ENCODE data around the gene RAD1. TPM values are rescaled to one million over a fixed set of nuclear protein-coding genes. Genes with fewer than 3 reads are reported as not detected.

RAD1 gene
- total RNA-seq, 4 donors from 2014 or later: 22.8 to 66.9 (median 30.2) TPM

DNA sequence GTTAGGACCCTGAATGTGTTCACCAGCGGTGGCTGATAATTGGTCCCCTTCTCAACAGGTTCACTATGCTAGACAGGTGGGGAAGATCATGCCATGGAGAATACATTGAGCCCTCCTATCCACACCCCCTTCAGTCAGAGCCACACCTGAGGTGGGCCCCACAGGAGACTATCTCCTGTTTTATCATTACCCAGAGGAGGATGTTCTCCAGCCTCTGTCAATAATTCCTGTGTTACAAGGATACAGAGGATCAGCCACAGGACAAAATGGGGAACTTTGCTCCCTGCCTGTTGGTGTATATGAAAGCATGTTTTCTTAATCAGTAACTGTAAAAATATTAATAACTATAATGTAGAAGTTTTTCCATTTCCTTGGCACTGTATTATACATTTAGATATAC is 25.9 kb downstream of the RAD1 start:
- Histone ChIP-seq H3K9me3 (no peaks in the 10 kb centered on the region), H3K36me3 (no peaks in the 10 kb centered on the region), H3K27me3 (no peaks in the 10 kb centered on the region), H3K4me3 (no peak overlapping the region), H3K27ac (no peak overlapping the region), H3K4me1 (no peaks in the 10 kb centered on the region)
- no peak for ATAC-seq
- TF ChIP-seq EP300 (IDR thresholded peaks at IDR 0.05) (no peak), POLR2AphosphoS5 (IDR thresholded peaks at IDR 0.05) (no peak), CTCF (IDR thresholded peaks at IDR 0.05) (no peak), POLR2A (IDR thresholded peaks at IDR 0.05) (no peak)
- WGBS, 2 donors (ENCODE audit: low coverage in 1 of 2): 100% methylated on average over 1 of the region's 1 CpG; no CpG with 5 or more reads in 1 of the 2 donors

DNA sequence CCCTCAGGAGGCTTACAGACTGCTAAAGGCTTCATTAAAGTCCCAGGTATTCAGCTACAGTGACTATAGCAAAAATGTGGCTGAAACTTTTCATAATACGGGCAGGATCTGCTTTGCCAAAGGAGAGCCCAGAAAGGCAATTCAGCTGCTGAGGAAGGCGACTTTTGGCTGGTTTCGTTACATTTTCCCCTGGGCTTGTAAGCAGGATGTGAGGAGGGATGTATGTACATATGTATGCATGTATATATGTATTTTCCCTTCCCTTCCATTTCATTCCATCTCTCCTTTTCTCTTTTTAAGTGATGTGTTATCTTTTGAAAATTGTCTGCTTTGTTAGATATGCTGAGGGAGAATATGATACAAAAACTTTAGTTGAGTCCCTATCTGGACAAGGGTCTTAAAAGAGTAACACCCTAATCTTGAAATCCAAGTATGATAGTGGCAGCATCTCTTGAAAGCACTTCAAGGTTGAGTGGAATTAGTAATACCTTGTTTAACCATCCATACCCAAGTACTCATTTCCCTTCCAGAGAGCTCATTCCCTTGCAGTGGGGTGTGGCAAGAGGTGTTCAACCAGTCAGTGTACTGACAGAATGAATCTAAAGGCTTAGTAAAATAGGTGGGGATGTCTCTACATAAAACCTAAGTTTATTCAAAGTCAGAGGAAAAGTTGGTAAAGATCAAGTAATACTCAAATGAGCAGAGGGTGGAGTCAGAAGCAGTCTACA is 28.7 kb downstream of the RAD1 start:
- Histone ChIP-seq H3K4me3 (no peak overlapping the region), H3K36me3 (no peaks in the 10 kb centered on the region), H3K9me3 (no peaks in the 10 kb centered on the region), H3K4me1 (no peaks in the 10 kb centered on the region), H3K27me3 (no peaks in the 10 kb centered on the region), H3K27ac (no peak overlapping the region)
- ATAC-seq: no peak
- 60 to 77% methylated on average over 2 to 3 of the region's 3 CpGs for WGBS, 2 donors (ENCODE audit: low coverage in 1 of 2)
- TF ChIP-seq POLR2AphosphoS5 (IDR thresholded peaks at IDR 0.05) (no peak), CTCF (IDR thresholded peaks at IDR 0.05) (no peak), EP300 (IDR thresholded peaks at IDR 0.05) (no peak), POLR2A (IDR thresholded peaks at IDR 0.05) (no peak)

DNA sequence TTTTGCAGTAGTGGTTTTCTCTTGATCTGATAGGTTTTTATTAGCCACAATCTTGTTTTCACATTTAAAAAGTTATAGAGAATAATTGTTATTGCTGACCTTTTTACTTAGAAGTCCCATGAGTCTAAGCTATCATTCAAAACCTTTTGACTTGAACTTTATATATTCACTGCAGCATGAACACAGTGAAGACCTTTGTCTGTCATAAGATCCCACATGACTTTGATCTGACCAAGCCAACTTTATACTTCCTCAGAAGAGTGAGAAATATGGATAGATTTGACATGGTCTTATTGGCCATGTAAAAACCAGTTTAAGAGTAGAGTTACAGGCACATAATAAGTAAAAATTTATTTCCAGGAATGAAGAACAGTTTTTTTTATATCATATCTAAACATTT is 34.1 kb downstream of the RAD1 start:
- Histone ChIP-seq H3K9me3 (peaks cover 0 to 13% (median 0%) of the 10 kb centered on the region in 3 donors), H3K27me3 (no peaks in the 10 kb centered on the region), H3K27ac (no peak overlapping the region), H3K4me3 (no peak overlapping the region), H3K36me3 (no peaks in the 10 kb centered on the region), H3K4me1 (no peaks in the 10 kb centered on the region)
- no peak for TF ChIP-seq POLR2AphosphoS5 (IDR thresholded peaks at IDR 0.05)
- no peak for TF ChIP-seq POLR2A (IDR thresholded peaks at IDR 0.05)
- TF ChIP-seq EP300 (IDR thresholded peaks at IDR 0.05): no peak
- no peak for TF ChIP-seq CTCF (IDR thresholded peaks at IDR 0.05)
- ATAC-seq: no peak

DNA sequence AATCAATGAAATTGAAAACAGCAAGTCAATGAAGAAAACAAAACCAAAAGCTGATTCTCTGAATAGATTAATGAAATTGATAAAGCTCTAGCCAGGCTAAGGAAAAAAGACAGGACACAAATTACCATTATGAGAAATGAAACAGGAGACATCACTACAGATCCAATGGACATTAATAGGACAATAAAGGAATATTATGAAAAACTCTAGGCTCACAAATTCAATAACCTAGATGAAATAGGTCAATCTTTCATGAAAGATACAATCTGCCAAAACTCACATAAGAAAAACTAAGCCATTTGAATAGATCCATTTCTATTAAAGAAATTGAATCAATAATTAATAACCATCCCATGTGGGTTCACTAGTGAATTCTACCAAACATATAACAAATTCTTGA is 39.0 kb downstream of the RAD1 start:
- no peak for ATAC-seq
- Histone ChIP-seq H3K9me3 (peaks cover 0 to 24% (median 0%) of the 10 kb centered on the region in 3 donors), H3K4me1 (no peaks in the 10 kb centered on the region), H3K27ac (no peak overlapping the region), H3K4me3 (no peak overlapping the region), H3K27me3 (no peaks in the 10 kb centered on the region), H3K36me3 (no peaks in the 10 kb centered on the region)
- TF ChIP-seq EP300 (IDR thresholded peaks at IDR 0.05) (no peak), POLR2A (IDR thresholded peaks at IDR 0.05) (no peak), CTCF (IDR thresholded peaks at IDR 0.05) (no peak)

DNA sequence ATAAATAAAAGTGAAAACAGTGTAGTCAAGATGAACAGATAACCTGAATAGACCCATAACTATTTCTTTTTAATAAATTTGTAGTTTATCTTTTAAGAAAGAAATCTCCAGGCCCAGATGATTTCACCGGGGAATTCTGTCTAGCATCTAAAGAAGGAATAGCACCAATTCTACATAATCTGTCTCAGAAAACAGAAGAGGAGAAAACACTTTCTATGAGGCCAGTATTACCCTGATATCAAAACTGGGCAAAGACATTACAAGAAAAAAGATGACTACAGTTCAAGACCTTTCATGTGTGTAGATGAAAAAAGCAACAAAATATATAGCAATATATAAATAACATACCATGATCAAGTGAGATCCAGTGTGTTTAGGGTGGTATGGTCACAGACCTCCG is 44.9 kb downstream of the RAD1 start:
- Histone ChIP-seq H3K9me3 (peaks cover 0 to 2% (median 0%) of the 10 kb centered on the region in 3 donors), H3K4me1 (no peaks in the 10 kb centered on the region), H3K4me3 (no peak overlapping the region), H3K27ac (no peak overlapping the region), H3K27me3 (no peaks in the 10 kb centered on the region), H3K36me3 (no peaks in the 10 kb centered on the region)
- TF ChIP-seq CTCF (IDR thresholded peaks at IDR 0.05) (no peak), POLR2AphosphoS5 (IDR thresholded peaks at IDR 0.05) (no peak), EP300 (IDR thresholded peaks at IDR 0.05) (no peak), POLR2A (IDR thresholded peaks at IDR 0.05) (no peak)
- 93 to 100% methylated on average over 2 of the region's 2 CpGs for WGBS, 2 donors (ENCODE audit: low coverage in 1 of 2)
- ATAC-seq: no peak
